Lower leg skin (tissue), 3 donors: ENCODE results near the gene DUSP9.

ENCODE experiments used
- POLR2A ChIP-seq, 2 donors: fragments of 450-650 bp; IDR thresholded peaks; one replicate each; pipeline ENCODE4 v1.6.1; 2016 to 2017; ENCODE audit warnings: antibody characterized with exemption in 2 of 2, mild to moderate bottlenecking in 1 of 2, moderate library complexity in 1 of 2
- TF ChIP-seq, protein P1 (sequence below), 3 donors: fragments of 450-650 bp; IDR thresholded peaks; one replicate each; pipeline ENCODE4 v1.5.1; 2016; ENCODE audit warnings: antibody characterized with exemption in 3 of 3, mild to moderate bottlenecking in 3 of 3, moderate library complexity in 2 of 3

DNA sequence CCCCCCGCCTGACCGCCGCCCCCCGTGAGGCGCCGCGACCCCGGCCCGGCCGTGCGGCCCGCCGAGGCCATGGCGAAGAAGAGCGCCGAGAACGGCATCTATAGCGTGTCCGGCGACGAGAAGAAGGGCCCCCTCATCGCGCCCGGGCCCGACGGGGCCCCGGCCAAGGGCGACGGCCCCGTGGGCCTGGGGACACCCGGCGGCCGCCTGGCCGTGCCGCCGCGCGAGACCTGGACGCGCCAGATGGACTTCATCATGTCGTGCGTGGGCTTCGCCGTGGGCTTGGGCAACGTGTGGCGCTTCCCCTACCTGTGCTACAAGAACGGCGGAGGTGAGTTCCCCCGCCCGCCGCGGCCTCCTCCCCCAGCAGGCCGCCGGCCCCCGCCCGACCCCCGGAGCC lies 41.5 kb downstream of the DUSP9 start:
- TF ChIP-seq, protein P1, sequence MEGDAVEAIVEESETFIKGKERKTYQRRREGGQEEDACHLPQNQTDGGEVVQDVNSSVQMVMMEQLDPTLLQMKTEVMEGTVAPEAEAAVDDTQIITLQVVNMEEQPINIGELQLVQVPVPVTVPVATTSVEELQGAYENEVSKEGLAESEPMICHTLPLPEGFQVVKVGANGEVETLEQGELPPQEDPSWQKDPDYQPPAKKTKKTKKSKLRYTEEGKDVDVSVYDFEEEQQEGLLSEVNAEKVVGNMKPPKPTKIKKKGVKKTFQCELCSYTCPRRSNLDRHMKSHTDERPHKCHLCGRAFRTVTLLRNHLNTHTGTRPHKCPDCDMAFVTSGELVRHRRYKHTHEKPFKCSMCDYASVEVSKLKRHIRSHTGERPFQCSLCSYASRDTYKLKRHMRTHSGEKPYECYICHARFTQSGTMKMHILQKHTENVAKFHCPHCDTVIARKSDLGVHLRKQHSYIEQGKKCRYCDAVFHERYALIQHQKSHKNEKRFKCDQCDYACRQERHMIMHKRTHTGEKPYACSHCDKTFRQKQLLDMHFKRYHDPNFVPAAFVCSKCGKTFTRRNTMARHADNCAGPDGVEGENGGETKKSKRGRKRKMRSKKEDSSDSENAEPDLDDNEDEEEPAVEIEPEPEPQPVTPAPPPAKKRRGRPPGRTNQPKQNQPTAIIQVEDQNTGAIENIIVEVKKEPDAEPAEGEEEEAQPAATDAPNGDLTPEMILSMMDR (IDR thresholded peaks at IDR 0.05): no peak
- no peak for TF ChIP-seq POLR2A (IDR thresholded peaks at IDR 0.05)
